ENCODE results near the gene TREH.

Gene TREH

GRCh38 chr11:118652681-118653181 is 26.7 kb downstream of the TREH start:
- no peak for TF ChIP-seq CTCF (IDR thresholded peaks at IDR 0.05; ENCODE audit: low read length, missing control alignments)
- DNase-seq (ENCODE audit: low read depth): no peak
- H3K4me3 ChIP-seq (replicated peaks; ENCODE audit: low read depth, low read length): no peak overlapping the region

DNA sequence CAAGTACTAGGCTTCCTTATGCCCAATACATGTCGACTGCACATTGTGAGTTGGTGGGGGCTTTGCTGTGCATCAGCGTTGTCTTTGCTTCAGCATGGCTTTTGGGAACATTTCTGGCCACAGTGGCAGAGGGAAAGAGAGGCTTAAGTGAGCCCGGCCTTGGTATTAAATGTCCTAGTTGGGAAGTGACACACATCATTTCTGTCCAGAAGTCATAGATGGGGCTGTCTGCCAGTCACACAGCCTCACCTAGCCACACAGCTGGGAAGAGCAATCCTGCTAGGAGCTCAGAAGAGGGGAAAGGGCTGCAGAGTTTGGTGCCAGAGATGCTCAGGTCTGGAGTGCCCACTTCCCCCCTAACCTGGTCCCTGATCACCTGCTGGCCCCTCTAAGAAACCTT is 27.6 kb downstream of the TREH start:
- no peak for TF ChIP-seq CTCF (IDR thresholded peaks at IDR 0.05; ENCODE audit: low read length, missing control alignments)
- no peak overlapping the region for H3K4me3 ChIP-seq (replicated peaks; ENCODE audit: low read depth, low read length)
- no peak for DNase-seq (ENCODE audit: low read depth)

DNA sequence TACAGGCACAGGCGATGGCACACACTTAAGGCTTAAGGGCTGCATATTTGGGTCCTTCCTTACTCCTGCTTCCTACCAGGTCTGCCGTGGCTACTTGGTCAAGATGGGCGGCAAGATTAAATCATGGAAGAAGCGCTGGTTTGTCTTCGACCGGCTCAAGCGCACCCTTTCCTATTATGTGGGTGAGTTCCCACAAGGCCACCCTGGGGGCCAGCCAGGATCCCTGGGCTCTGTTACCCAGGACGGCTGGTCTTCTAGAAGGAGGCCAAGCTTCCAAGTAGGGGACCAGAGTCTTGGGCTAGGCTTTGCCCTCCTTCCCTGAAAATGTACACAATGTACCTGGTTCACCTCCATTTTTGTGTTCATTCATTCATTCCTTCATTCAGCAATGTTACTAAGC is 29.1 kb downstream of the TREH start:
- no peak overlapping the region for H3K4me3 ChIP-seq (replicated peaks; ENCODE audit: low read depth, low read length)
- TF ChIP-seq CTCF (IDR thresholded peaks at IDR 0.05; ENCODE audit: low read length, missing control alignments): no peak
- no peak for DNase-seq (ENCODE audit: low read depth)

GRCh38 chr11:118649941-118650340 is 29.5 kb downstream of the TREH start:
- no peak for TF ChIP-seq CTCF (IDR thresholded peaks at IDR 0.05; ENCODE audit: low read length, missing control alignments)
- no peak overlapping the region for H3K4me3 ChIP-seq (replicated peaks; ENCODE audit: low read depth, low read length)
- no peak for DNase-seq (ENCODE audit: low read depth)

GRCh38 chr11:118648291-118648690 is 31.2 kb downstream of the TREH start:
- DNase-seq (ENCODE audit: low read depth): no peak
- TF ChIP-seq CTCF (IDR thresholded peaks at IDR 0.05; ENCODE audit: low read length, missing control alignments): no peak
- no peak overlapping the region for H3K4me3 ChIP-seq (replicated peaks; ENCODE audit: low read depth, low read length)

- H3K4me3 ChIP-seq (replicated peaks; ENCODE audit: low read depth, low read length): no peak overlapping the region
- no peak for DNase-seq (ENCODE audit: low read depth)
- no peak for TF ChIP-seq CTCF (IDR thresholded peaks at IDR 0.05; ENCODE audit: low read length, missing control alignments)
Measured at GRCh38 chr11:118646393-118646792, 33.1 kb downstream of the TREH start.

- DNase-seq (ENCODE audit: low read depth): no peak
- TF ChIP-seq CTCF (IDR thresholded peaks at IDR 0.05; ENCODE audit: low read length, missing control alignments): no peak
- no peak overlapping the region for H3K4me3 ChIP-seq (replicated peaks; ENCODE audit: low read depth, low read length)
Measured at GRCh38 chr11:118645066-118645715, 34.3 kb downstream of the TREH start.

Data from fibroblast of pulmonary artery (primary cell).